B cell (primary cell): Measurements from ENCODE around the gene FBXL16. TPM values are rescaled to one million over a fixed set of nuclear protein-coding genes. Genes with fewer than 3 reads are reported as not detected.
A peak's percentile ranks its signal among the peaks of the same experiment; 100 is the strongest.

Experiments
- ATAC-seq: fragments of 200-7000 bp; cut with Tn5 transposase; one replicate; pipeline ENCODE4 v1.10.0; 2021; ENCODE audit warnings: low read depth, mild to moderate bottlenecking, moderate number of reproducible peaks, moderate library complexity
- CTCF ChIA-PET: fragments of 350-600 bp; sonication (Branson Sonifier 250); formaldehyde crosslinking; loops from one replicate; lab custom pipeline; 2021; ENCODE audit warnings: antibody characterized with exemption, inconsistent platforms; lab: Charles Lee
- POLR2A ChIA-PET: fragments of 350-600 bp; sonication (Branson Sonifier 250); formaldehyde crosslinking; loops from one replicate; lab custom pipeline; 2021; ENCODE audit warnings: antibody characterized with exemption; lab: Charles Lee
- DNase-seq: peaks from one replicate; pipeline ENCODE4 v3.0.0; 2013
- H2AFZ ChIP-seq: 2 replicates; pipeline ENCODE4 v1.6.1; 2012; ENCODE audit warnings: mild to moderate bottlenecking, low read depth, low read length; ENCODE audit not compliant: insufficient read depth, poor library complexity, severe bottlenecking
- H3K27ac ChIP-seq, 2 donors: 1 replicate in 1 of 2; 2 replicates in 1 of 2; pipeline ENCODE4 v1.5.1; 2012 to 2013; ENCODE audit warnings: low read length in 2 of 2, mild to moderate bottlenecking in 2 of 2, moderate library complexity in 1 of 2
- H3K27me3 ChIP-seq, 4 experiments: fragments of 200-600 bp in 1 of 4; sonication (generic) in 1 of 4; replicated peaks in 1 of 4; 1 replicate in 2 of 4; 2 replicates in 2 of 4; pipeline versions ENCODE4 v1.6.1 to v1.7.0; 2013 to 2016; ENCODE audit warnings: low read length in 3 of 4, mild to moderate bottlenecking in 2 of 4, mixed read lengths in 1 of 4, moderate library complexity in 1 of 4; ENCODE audit not compliant: insufficient read depth in 4 of 4, control insufficient read depth in 3 of 4; ENCODE audit errors: control extremely low read depth in 1 of 4
- H3K36me3 ChIP-seq, 2 experiments: replicated peaks in 1 of 2; 1 replicate in 1 of 2; 2 replicates in 1 of 2; pipeline versions ENCODE4 v1.6.1 to v1.7.1; 2013; ENCODE audit warnings: low read length in 1 of 2; ENCODE audit not compliant: insufficient read depth in 2 of 2, control insufficient read depth in 1 of 2; ENCODE audit errors: control extremely low read depth in 1 of 2, extremely low read depth in 1 of 2
- H3K4me1 ChIP-seq, 2 donors: fragments of 200-600 bp in 1 of 2; sonication (generic) in 1 of 2; 1 replicate in 1 of 2; 2 replicates in 1 of 2; pipeline versions ENCODE4 v1.5.1 to v1.6.1; 2013 to 2017; ENCODE audit warnings: low read length in 2 of 2; ENCODE audit not compliant: control insufficient read depth in 2 of 2, insufficient read depth in 2 of 2
- H3K4me2 ChIP-seq: replicated peaks from 2 replicates; pipeline ENCODE3; 2012; ENCODE audit warnings: mild to moderate bottlenecking, low read depth, low read length; ENCODE audit not compliant: poor library complexity, severe bottlenecking
- H3K4me3 ChIP-seq, 5 experiments: fragments of 200-600 bp in 1 of 5; sonication (generic) in 1 of 5; 1 replicate in 3 of 5; 2 replicates in 2 of 5; pipeline versions ENCODE4 v1.5.1 to v1.7.0; 2011 to 2016; ENCODE audit warnings: low read length in 4 of 5, mild to moderate bottlenecking in 4 of 5, low read depth in 2 of 5, control low read depth in 1 of 5, moderate library complexity in 1 of 5; ENCODE audit not compliant: insufficient read depth in 1 of 5; ENCODE audit errors: control extremely low read depth in 1 of 5, extremely low read depth in 1 of 5
- H3K79me2 ChIP-seq: fragments of 200-600 bp; sonication (generic); one replicate; pipeline ENCODE4 v1.6.0; 2016; ENCODE audit warnings: low read length; ENCODE audit not compliant: control insufficient read depth, insufficient read depth
- H3K9ac ChIP-seq: fragments of 200-600 bp; sonication (generic); 2 replicates; pipeline ENCODE4 v1.6.1; 2017; ENCODE audit warnings: mild to moderate bottlenecking, low read length, moderate library complexity
- H3K9me3 ChIP-seq, 3 donors: one replicate each; pipeline versions ENCODE4 v1.6.1 to v1.7.1; 2013; ENCODE audit warnings: low read length in 2 of 3; ENCODE audit not compliant: control insufficient read depth in 2 of 3, insufficient read depth in 1 of 3; ENCODE audit errors: control extremely low read depth in 1 of 3
- H4K20me1 ChIP-seq: 2 replicates; pipeline ENCODE4 v1.6.0; 2012; ENCODE audit warnings: mild to moderate bottlenecking, low read length; ENCODE audit not compliant: insufficient read depth, control insufficient read depth, poor library complexity, severe bottlenecking
- H3K27ac Mint-ChIP-seq: one replicate; pipeline ENCODE4 v1.8.0; 2021; ENCODE audit warnings: mixed read lengths
- H3K27me3 Mint-ChIP-seq: one replicate; pipeline ENCODE4 v1.8.0; 2021; ENCODE audit warnings: mixed read lengths
- H3K4me1 Mint-ChIP-seq: one replicate; pipeline ENCODE4 v1.8.0; 2021; ENCODE audit warnings: mixed read lengths
- H3K4me3 Mint-ChIP-seq: one replicate; pipeline ENCODE4 v1.8.0; 2021; ENCODE audit warnings: mixed read lengths
- H3K9me3 Mint-ChIP-seq: one replicate; pipeline ENCODE4 v1.8.0; 2022; ENCODE audit warnings: mixed read lengths; ENCODE audit not compliant: insufficient read depth
- EZH2 ChIP-seq: IDR thresholded peaks from 2 replicates; pipeline ENCODE4 v1.6.1; 2012; ENCODE audit warnings: borderline replicate concordance, low read depth, mild to moderate bottlenecking, moderate library complexity, low read length; ENCODE audit not compliant: insufficient read depth, poor library complexity, severe bottlenecking
- WGBS: methylation state at CpG from one replicate; pipeline ENCODE4 v1.1.5; 2013; ENCODE audit warnings: missing lambda C conversion rate; ENCODE audit not compliant: insufficient coverage; 5-methylcytosine and 5-hydroxymethylcytosine counted together
- intact Hi-C: fragments of 100-400 bp; cut with micrococcal nuclease; formaldehyde crosslinking; loops from one replicate; pipeline ENCODE4 v1.10.0; 2022
- polyA plus RNA-seq: library from polyadenylated mRNA; depleted of rRNA; stranded (reverse); fragments of >200 nt; gene quantifications from 2 replicates; pipeline ENCODE4 v1.2.3, GENCODE V29; 2012
- total RNA-seq, 2 donors: library from RNA; stranded (reverse); fragments of 120-200 nt in 1 of 2; gene quantifications; 1 replicate in 1 of 2; 2 replicates in 1 of 2; pipeline versions ENCODE4 v1.2.3 to v1.2.4, GENCODE V29; 2013 to 2022
- TF ChIP-seq, protein P1 (sequence below): fragments of 200-600 bp; IDR thresholded peaks from one replicate; pipeline ENCODE4 v1.8.0; 2022; ENCODE audit warnings: antibody characterized with exemption, mild to moderate bottlenecking

FBXL16 gene
- total and polyA plus RNA-seq, 2 donors (not counting 1 experiment from before 2014, with no cell fraction given) = 2.2 to 5.8 TPM

- no peaks in the 10 kb centered on the region for H3K27me3 ChIP-seq
- Mint-ChIP-seq H3K27ac (peak within 1 kb of the TSS; percentile 91), H3K4me3 (peak within 1 kb of the TSS; percentile 86), H3K4me1 (peaks cover 32% of the 10 kb centered on the region), H3K27me3 (no peaks in the 10 kb centered on the region), H3K9me3 (no peaks in the 10 kb centered on the region)
- intact Hi-C loops = loop anchor here (1.0 to 5.0 kb wide), 6 partner anchors 15 to 57 kb away; partner anchors contain the start of genes ANTKMT, CIAO3, MCRIP2 and RHOT2
- H3K4me2 ChIP-seq = peak within 1 kb of the TSS; percentile 97
- DNase-seq = peak; percentile 98
- peaks cover 32% of the 10 kb centered on the region for H4K20me1 ChIP-seq
- peaks cover 43% of the 10 kb centered on the region for H3K79me2 ChIP-seq
- peaks cover 0 to 27% of the 10 kb centered on the region in 2 experiments for H3K36me3 ChIP-seq
- ATAC-seq = peak; percentile 48
- H3K27ac ChIP-seq = peak within 1 kb of the TSS; percentile 64 to 89
- WGBS = 3% methylated on average over 91 of the region's 91 CpGs
- TF ChIP-seq EZH2 = no peak
- TF ChIP-seq, protein P1, sequence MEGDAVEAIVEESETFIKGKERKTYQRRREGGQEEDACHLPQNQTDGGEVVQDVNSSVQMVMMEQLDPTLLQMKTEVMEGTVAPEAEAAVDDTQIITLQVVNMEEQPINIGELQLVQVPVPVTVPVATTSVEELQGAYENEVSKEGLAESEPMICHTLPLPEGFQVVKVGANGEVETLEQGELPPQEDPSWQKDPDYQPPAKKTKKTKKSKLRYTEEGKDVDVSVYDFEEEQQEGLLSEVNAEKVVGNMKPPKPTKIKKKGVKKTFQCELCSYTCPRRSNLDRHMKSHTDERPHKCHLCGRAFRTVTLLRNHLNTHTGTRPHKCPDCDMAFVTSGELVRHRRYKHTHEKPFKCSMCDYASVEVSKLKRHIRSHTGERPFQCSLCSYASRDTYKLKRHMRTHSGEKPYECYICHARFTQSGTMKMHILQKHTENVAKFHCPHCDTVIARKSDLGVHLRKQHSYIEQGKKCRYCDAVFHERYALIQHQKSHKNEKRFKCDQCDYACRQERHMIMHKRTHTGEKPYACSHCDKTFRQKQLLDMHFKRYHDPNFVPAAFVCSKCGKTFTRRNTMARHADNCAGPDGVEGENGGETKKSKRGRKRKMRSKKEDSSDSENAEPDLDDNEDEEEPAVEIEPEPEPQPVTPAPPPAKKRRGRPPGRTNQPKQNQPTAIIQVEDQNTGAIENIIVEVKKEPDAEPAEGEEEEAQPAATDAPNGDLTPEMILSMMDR = no peak
- POLR2A ChIA-PET = interaction anchor here (0.6 to 1.4 kb wide), 4 partner anchors 17 to 608 kb away, joined by 3 to 4 read pairs (median 4); partner anchors contain the start of genes ANTKMT and RHOT2
- peak within 1 kb of the TSS; percentile 73 for H3K9ac ChIP-seq
- no peaks in the 10 kb centered on the region for H3K9me3 ChIP-seq
- H3K4me3 ChIP-seq = peak within 1 kb of the TSS in 4 of 5 experiments; percentile 57 to 72 (median 63)
- CTCF ChIA-PET = interaction anchor here (0.8 to 0.9 kb wide), 2 partner anchors 21 to 37 kb away, joined by 3 read pairs; partner anchors contain the start of gene ANTKMT
- H3K4me1 ChIP-seq = peaks cover 31 to 48% of the 10 kb centered on the region in 2 donors
- H2AFZ ChIP-seq = peak within 1 kb of the TSS; percentile 73
Observed at GRCh38 chr16:684071-684794, 21.4 kb downstream of the FBXL16 start, which contains the start of gene JMJD8. JMJD8 (minus strand) TSS chr16:684334; CDS start chr16:684319, 15 bp downstream.
